ENCODE results near the gene ANKLE1.

ANKLE1 gene

DNA sequence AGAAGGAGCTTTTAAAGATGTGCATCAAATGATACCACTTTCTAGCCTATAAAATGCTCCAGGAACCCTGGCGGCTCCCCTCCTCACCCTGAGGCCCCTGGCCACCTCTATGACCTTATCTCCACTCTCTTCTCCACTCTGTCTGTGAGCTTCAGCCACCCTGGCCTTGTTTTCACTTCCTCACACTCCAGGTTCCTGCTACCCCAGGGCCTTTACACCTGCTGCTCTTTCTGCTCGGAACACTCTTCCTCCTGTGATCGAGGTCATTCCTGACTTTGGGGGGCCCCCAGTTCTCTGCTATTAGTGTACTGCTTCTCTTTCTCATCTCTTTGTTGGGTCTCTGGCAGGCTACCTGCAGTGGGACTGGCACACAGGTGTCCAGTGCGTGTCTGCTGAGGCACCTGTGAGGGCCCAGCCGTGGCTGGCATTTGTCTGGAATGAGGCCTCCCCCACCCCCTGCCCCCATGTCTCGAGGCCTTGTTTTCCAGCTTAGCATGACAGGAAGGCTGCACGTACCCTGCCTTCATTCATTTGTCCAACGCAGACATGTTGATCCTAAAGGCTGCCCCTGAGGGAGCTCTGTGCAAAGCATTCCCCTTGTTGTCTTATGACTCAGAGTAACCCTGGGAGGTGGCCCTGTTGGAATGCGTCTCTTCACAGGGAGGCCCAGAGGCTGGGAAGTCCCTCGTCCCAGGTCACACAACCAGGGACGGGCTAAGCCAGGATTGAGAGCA lies 29.9 kb downstream of the ANKLE1 start:
- H3K9me3 ChIP-seq (ENCODE audit: low read length), result no peaks in the 10 kb centered on the region
- H3K36me3 ChIP-seq (ENCODE audit: insufficient read depth, low read length), result peaks cover 24% of the 10 kb centered on the region
- peaks cover 15% of the 10 kb centered on the region for H3K4me1 ChIP-seq (ENCODE audit: insufficient read depth, low read length)
- no peak overlapping the region for H2AFZ ChIP-seq (ENCODE audit: low read depth, low read length)
- H3K27me3 ChIP-seq (ENCODE audit: insufficient read depth, low read length), result no peaks in the 10 kb centered on the region
- no peak overlapping the region for H3K4me3 ChIP-seq (ENCODE audit: low read length)

DNA sequence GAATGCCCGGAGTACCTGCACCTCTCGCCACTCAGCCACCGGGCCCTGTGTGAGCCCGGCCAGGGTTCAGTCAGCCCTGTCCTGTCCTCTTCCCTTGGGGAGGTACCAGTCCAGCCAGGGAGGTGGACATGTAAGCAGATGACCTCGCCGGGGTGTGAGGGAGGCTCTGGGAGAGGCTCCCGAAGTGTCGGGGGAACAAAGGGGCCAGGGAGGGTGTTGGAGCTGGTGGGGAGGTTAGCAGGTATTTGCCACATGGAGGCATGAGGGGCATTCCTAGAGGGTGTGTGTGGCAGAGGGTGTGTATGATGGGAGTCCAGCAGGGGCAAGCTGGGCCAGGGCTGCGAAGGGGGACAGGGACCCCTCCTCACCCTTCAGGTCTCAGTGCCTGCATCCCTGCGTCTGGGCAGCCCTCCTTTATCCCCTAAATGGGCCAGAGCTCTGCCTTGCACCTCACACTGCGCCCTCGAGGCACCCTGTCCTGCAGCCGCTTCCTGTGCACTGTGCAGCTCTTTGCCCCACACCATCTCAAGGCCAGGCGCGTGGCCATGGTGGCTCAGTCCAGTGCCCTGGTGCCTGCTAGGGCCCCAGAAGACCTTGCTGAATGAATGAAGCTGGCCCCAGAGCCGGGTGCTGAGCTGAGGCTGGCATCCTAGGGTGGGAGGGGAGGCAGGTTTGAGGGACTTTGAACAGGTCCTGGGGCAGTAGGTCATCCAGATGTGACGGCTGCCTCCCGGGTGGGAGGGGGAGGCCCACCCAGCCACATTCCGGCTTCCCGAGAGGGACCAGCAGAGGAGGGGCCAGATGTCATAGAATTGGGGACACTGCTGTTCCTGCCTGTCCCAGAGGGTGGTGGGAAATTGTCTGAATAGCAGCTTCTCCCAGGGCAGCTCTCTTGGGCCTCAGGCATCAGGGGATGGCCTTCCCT lies 30.8 kb downstream of the ANKLE1 start:
- peaks cover 26% of the 10 kb centered on the region for H3K36me3 ChIP-seq (ENCODE audit: insufficient read depth, low read length)
- no peaks in the 10 kb centered on the region for H3K9me3 ChIP-seq (ENCODE audit: low read length)
- H3K4me1 ChIP-seq (ENCODE audit: insufficient read depth, low read length), result peaks cover 12% of the 10 kb centered on the region
- no peak overlapping the region for H3K4me3 ChIP-seq (ENCODE audit: low read length)
- no peak overlapping the region for H2AFZ ChIP-seq (ENCODE audit: low read depth, low read length)
- H3K27me3 ChIP-seq (ENCODE audit: insufficient read depth, low read length), result no peaks in the 10 kb centered on the region

DNA sequence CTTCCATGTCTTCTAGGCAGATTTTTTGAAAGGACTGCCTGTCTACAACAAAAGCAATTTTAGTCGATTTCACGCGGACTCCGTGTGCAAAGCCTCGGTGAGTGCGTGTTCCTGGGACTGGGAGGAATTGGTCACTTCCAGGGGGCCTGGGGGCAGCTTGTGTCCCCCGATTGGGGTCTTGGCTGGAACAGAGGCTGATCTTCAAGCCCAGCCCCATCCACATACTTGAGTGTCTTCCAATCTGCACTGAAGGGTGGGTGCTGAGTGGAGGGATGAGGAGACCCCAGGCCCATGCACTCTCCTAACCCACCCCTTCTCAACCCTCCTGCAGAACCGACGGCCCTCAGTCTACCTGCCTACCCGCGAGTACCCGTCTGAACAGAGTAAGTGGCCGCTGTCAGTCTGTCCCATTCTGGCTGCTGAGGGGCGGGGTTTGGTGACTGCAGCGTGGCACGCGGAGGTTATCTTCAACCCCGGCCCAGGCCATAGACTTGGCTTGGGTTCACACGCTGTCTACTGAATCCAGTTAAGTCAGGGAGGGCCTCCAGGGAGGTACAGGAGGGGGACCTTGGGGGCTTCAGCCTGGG lies 32.4 kb downstream of the ANKLE1 start:
- H3K4me3 ChIP-seq (ENCODE audit: low read length), result no peak overlapping the region
- H3K4me1 ChIP-seq (ENCODE audit: insufficient read depth, low read length), result peaks cover 12% of the 10 kb centered on the region
- H2AFZ ChIP-seq (ENCODE audit: low read depth, low read length), result no peak overlapping the region
- H3K36me3 ChIP-seq (ENCODE audit: insufficient read depth, low read length), result peaks cover 28% of the 10 kb centered on the region
- H3K27me3 ChIP-seq (ENCODE audit: insufficient read depth, low read length), result no peaks in the 10 kb centered on the region
- no peaks in the 10 kb centered on the region for H3K9me3 ChIP-seq (ENCODE audit: low read length)

DNA sequence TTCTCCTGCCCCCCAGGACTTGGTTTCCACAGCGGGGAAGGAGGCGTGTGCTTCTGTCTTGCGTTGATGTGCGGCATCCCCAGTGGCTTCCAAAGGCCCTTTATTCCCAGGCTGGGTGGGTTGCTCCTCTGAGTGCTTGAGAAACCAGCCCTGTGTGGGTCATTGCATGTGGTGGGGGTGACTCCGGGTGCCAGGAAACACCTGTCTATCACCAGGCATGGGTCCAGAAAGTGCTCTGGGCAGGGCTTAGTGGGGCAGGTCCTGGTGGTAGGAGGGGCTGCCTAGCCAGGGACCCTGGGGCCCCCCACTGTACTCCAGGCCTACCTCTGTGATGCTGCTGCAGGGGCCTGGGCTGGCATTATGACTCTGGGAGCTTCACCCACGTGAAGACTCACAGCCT lies 37.3 kb downstream of the ANKLE1 start:
- Histone ChIP-seq H3K4me1 (ENCODE audit: insufficient read depth, low read length) (no peaks in the 10 kb centered on the region), H3K36me3 (ENCODE audit: insufficient read depth, low read length) (peaks cover 45% of the 10 kb centered on the region), H2AFZ (ENCODE audit: low read depth, low read length) (no peak overlapping the region), H3K27me3 (ENCODE audit: insufficient read depth, low read length) (no peaks in the 10 kb centered on the region), H3K9me3 (ENCODE audit: low read length) (no peaks in the 10 kb centered on the region), H3K4me3 (ENCODE audit: low read length) (no peak overlapping the region)

DNA sequence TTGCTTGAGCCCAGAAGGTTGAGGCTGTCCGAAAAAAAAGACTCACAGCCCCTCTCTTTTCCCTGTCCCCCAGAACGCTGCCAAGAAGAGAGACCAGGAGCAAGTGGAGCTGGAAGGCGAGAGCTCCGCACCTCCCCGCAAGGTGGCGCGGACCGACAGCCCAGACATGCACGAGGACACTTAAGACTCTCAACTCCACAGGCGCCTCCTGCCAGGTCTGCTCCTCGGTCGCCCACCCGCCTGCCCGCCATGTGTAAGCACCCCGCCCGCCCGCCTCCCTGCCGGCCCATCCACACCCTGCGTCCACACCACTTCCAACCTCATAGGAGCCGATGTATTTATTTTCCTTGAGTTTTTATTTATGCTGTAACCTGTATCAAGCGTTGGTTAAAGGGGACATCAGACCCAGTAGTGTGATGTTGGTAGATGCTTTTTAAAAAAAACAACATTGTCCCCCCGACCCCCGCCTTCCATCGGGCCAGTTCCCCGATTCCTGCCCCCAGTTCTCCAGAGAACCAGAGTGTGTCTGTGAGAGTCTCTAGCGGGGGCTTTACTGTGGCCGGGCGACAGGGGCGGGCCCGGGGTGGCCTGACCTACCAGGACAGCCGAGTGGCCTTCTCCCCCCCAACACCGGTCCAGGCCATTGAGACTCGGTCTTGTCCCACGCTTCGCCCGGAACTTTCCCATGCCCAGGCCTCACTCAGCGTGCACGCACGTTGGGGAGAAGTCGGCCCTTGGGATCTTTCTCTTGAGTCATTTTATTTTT lies 38.0 kb downstream of the ANKLE1 start:
- no peak overlapping the region for H3K4me3 ChIP-seq (ENCODE audit: low read length)
- H2AFZ ChIP-seq (ENCODE audit: low read depth, low read length), result no peak overlapping the region
- H3K36me3 ChIP-seq (ENCODE audit: insufficient read depth, low read length), result peaks cover 45% of the 10 kb centered on the region
- no peaks in the 10 kb centered on the region for H3K4me1 ChIP-seq (ENCODE audit: insufficient read depth, low read length)
- no peaks in the 10 kb centered on the region for H3K27me3 ChIP-seq (ENCODE audit: insufficient read depth, low read length)
- no peaks in the 10 kb centered on the region for H3K9me3 ChIP-seq (ENCODE audit: low read length)

DNA sequence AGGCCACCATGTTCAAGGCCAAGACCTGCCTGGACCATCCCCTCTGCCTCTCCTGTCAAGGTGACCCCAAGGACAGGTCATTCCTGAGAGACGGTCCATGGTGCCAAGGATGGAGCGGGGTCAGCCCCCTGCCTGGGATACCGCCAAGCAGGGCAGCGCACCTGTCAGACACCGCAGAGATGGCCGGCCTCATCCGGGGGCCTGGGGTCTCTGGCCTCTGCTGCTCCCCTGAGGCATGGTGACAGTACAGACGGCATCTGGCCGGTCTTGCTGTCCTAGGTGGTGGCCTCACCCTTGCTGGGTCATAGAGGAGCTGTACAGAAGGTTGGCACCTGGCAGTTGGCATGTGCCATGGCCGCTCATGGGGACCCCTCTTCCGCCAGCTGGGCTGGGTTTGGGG lies 38.7 kb downstream of the ANKLE1 start:
- Histone ChIP-seq H3K27me3 (ENCODE audit: insufficient read depth, low read length) (no peaks in the 10 kb centered on the region), H3K36me3 (ENCODE audit: insufficient read depth, low read length) (peaks cover 48% of the 10 kb centered on the region), H3K9me3 (ENCODE audit: low read length) (no peaks in the 10 kb centered on the region), H2AFZ (ENCODE audit: low read depth, low read length) (no peak overlapping the region), H3K4me3 (ENCODE audit: low read length) (no peak overlapping the region), H3K4me1 (ENCODE audit: insufficient read depth, low read length) (no peaks in the 10 kb centered on the region)

DNA sequence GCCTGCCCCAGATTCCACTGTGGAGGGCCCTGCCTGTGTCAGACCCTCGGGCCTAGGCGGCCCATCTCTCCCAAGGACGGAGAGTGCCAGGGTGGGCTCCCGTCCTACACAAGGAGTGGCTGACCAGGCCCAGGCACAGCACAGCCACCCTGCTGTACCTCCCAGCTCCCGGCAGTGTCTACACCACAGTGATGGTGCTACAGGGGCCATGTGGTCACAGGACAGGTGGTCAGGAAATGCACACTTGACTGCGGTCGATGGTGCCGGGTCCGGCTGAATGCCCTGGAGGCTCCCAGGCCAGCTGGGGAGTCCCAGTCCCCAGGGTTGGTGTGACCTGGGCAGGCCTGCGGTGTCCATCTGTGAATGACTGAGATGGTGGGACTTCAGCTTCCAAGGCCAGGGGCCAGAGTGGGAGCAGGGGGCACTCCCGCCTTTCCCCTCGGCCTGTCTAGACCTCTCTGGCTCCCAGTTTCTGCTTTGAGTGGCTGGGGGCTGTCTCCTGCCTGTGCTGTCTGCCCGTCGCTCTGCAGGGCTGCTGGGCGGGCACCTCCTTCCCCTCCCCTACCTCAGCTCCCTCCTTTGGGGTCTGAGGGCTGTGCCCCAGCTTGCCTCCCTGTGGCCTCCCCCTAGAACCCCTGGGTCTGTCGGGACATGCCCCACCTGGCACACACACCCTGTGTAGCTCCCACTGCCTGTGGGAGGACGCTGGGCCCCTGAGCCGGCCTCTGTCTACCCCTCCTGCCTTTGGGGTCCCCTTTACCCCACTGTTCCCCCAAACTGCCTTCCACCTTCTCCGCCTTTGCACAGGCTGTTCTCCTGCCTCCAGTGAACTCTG lies 40.2 kb downstream of the ANKLE1 start:
- Histone ChIP-seq H2AFZ (ENCODE audit: low read depth, low read length) (no peak overlapping the region), H3K36me3 (ENCODE audit: insufficient read depth, low read length) (peaks cover 50% of the 10 kb centered on the region)

DNA sequence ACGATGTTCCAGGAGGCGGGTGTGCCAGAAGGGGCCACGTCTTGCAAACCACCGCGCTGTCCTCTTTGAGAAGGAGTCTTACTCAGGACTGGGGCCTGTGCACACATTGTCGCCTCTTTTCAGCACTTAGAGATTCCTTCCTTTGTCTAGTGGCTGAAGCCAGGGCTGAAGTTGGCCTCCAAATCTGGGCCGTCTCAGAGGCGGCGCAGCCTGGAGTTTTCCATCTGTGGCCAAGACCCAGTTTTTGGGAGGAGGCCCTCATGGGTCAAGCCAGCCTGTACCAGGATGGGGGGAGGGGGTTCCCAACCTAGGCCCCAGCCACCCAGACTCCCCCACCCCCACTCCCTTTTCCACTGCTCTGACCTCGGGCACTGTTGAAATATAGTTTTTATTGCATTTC lies 41.2 kb downstream of the ANKLE1 start:
- Histone ChIP-seq H2AFZ (ENCODE audit: low read depth, low read length) (no peak overlapping the region), H3K4me3 (ENCODE audit: low read length) (no peak overlapping the region), H3K27me3 (ENCODE audit: insufficient read depth, low read length) (no peaks in the 10 kb centered on the region), H3K4me1 (ENCODE audit: insufficient read depth, low read length) (no peaks in the 10 kb centered on the region), H3K36me3 (ENCODE audit: insufficient read depth, low read length) (peaks cover 58% of the 10 kb centered on the region), H3K9me3 (ENCODE audit: low read length) (no peaks in the 10 kb centered on the region)

More for the DNA sequence above, 40.2 kb downstream of the ANKLE1 start:
- no peaks in the 10 kb centered on the region for H3K9me3 ChIP-seq (ENCODE audit: low read length)
- H3K4me1 ChIP-seq (ENCODE audit: insufficient read depth, low read length), result no peaks in the 10 kb centered on the region
- no peaks in the 10 kb centered on the region for H3K27me3 ChIP-seq (ENCODE audit: insufficient read depth, low read length)
- H3K4me3 ChIP-seq (ENCODE audit: low read length), result no peak overlapping the region

DNA sequence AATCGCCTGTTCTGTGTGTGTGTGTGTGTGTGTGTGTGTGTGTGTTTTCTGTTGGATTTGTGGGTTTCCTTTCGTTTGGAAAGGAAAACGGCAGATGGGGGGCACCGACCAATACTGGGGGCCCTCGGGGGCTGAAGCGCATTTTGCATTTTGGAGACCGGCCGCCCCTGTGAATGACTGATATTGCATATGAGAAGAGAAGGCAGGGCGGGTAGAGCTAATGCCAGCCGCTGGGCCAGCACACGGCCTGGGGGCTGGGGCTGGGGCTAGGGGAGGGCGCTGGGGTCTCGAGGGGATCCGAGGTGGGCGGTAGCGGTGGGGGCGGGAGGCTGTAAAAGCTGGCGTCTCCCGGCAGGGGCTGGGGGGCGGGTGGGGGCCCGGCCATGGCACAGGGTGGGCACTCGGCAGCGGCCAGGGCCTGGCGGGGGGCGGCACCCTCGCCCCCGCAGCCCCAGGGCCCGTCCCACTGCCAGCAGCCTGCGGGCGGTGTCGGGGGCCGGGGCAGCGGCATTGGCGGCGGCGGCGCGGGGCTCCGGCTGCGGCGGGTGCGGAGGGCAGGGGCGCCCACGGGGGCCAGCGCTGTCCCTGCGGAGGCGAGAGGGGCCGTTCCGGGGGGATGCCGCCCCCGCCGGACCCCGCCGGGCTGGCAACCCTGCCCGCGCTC lies 41.7 kb downstream of the ANKLE1 start:
- Histone ChIP-seq H3K4me1 (ENCODE audit: insufficient read depth, low read length) (no peaks in the 10 kb centered on the region), H3K9me3 (ENCODE audit: low read length) (no peaks in the 10 kb centered on the region), H3K27me3 (ENCODE audit: insufficient read depth, low read length) (no peaks in the 10 kb centered on the region), H2AFZ (ENCODE audit: low read depth, low read length) (no peak overlapping the region), H3K4me3 (ENCODE audit: low read length) (no peak overlapping the region), H3K36me3 (ENCODE audit: insufficient read depth, low read length) (peaks cover 62% of the 10 kb centered on the region)

DNA sequence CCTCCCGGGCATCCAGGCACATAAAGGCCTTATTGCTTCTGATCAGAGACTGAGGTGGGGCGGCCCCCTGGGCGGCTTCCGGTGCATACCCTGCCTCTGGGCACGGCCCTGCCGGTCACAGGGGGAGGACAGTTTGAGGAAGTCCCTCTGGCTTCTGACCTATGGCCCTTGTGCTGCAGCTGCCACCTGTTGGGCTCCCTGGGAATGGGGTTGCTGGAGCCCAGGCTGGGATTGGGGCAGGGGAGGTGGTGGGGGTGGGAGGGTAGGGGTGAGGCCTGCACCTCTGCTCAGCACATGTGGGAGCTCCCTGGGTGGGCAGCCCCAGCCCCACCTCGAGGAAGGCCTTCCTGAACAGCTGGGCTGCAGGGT lies 42.2 kb downstream of the ANKLE1 start:
- Histone ChIP-seq H3K27me3 (ENCODE audit: insufficient read depth, low read length) (no peaks in the 10 kb centered on the region), H3K36me3 (ENCODE audit: insufficient read depth, low read length) (peaks cover 62% of the 10 kb centered on the region), H3K4me3 (ENCODE audit: low read length) (no peak overlapping the region), H3K4me1 (ENCODE audit: insufficient read depth, low read length) (no peaks in the 10 kb centered on the region), H3K9me3 (ENCODE audit: low read length) (no peaks in the 10 kb centered on the region), H2AFZ (ENCODE audit: low read depth, low read length) (no peak overlapping the region)

DNA sequence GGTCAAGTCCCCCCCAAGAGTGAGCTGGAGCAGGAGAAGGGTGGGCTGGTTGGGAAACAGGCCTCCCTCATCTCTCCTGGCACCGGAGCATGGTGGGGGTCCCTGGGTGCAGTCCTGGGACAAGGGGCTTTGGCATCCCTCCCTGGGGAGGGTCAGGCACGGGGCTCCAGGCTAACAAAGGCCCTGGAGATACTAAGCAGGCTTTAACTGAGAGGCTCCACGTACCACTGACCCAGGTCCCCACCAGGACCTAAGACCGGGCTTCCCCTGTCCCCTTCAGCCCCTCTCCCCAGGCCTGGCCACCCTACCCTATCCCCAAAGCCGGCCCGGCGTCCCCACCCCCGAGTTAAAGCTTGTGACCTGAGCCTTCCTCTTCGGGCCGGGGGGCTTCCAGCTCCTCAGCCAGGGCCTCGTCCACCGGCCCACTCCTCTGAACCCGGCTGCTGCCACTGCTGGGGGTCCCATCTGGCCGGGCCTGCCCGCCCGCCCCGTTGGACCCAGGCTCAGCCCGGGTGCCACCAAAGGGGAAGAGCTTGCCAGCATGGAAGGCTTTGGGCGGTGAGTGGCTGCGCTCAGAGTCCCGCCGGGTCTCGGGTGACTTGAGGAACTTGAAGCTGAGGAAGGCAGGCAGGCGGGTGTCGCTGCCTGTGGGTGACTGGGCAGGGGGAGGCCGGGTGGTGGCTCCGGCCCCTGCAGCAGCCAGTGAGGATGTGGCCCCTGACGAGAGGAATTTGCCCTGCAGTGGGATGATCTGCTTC lies 42.8 kb downstream of the ANKLE1 start:
- no peaks in the 10 kb centered on the region for H3K9me3 ChIP-seq (ENCODE audit: low read length)
- H3K27me3 ChIP-seq (ENCODE audit: insufficient read depth, low read length), result no peaks in the 10 kb centered on the region
- H3K4me3 ChIP-seq (ENCODE audit: low read length), result no peak overlapping the region
- H3K4me1 ChIP-seq (ENCODE audit: insufficient read depth, low read length), result no peaks in the 10 kb centered on the region
- H3K36me3 ChIP-seq (ENCODE audit: insufficient read depth, low read length), result peaks cover 59% of the 10 kb centered on the region
- H2AFZ ChIP-seq (ENCODE audit: low read depth, low read length), result no peak overlapping the region
